ENCODE results near the gene FRAS1.
"Not testable (repeated sequence)": the region's sequence is repeated elsewhere in the genome, so short reads cannot be mapped to it uniquely, and the experiment has no call there.

FRAS1 gene

GRCh38 chr4:78100060-78100459 lies 42.9 kb downstream of the FRAS1 start:
- no peak for DNase-seq (ENCODE audit: low read depth)

- DNase-seq (ENCODE audit: low read depth), result no peak
These were observed 62.6 kb downstream of the FRAS1 start for GRCh38 chr4:78119698-78120097.

- no peak for DNase-seq (ENCODE audit: low read depth)
These were observed 63.2 kb downstream of the FRAS1 start for GRCh38 chr4:78120144-78120880.

GRCh38 chr4:78121338-78121904 lies 64.3 kb downstream of the FRAS1 start:
- DNase-seq (ENCODE audit: low read depth), result no peak

GRCh38 chr4:78125834-78126331 lies 68.8 kb downstream of the FRAS1 start:
- not testable (repeated sequence) for DNase-seq (ENCODE audit: low read depth)

GRCh38 chr4:78129383-78130108 lies 72.4 kb downstream of the FRAS1 start:
- no peak for DNase-seq (ENCODE audit: low read depth)

GRCh38 chr4:78131403-78131802 lies 74.3 kb downstream of the FRAS1 start:
- DNase-seq (ENCODE audit: low read depth), result no peak

- no peak for DNase-seq (ENCODE audit: low read depth)
These were observed 79.3 kb downstream of the FRAS1 start for GRCh38 chr4:78136109-78137081.

- DNase-seq (ENCODE audit: low read depth), result no peak
These were observed 80.4 kb downstream of the FRAS1 start for GRCh38 chr4:78137532-78137931.

GRCh38 chr4:78138252-78138651 lies 81.1 kb downstream of the FRAS1 start:
- DNase-seq (ENCODE audit: low read depth), result no peak

- no peak for DNase-seq (ENCODE audit: low read depth)
These were observed 86.5 kb downstream of the FRAS1 start for GRCh38 chr4:78143634-78144033.

GRCh38 chr4:78145008-78145407 lies 87.9 kb downstream of the FRAS1 start:
- no peak for DNase-seq (ENCODE audit: low read depth)

GRCh38 chr4:78145622-78146021 lies 88.5 kb downstream of the FRAS1 start:
- DNase-seq (ENCODE audit: low read depth), result no peak

- no peak for DNase-seq (ENCODE audit: low read depth)
These were observed 92.8 kb downstream of the FRAS1 start for GRCh38 chr4:78149751-78150542.

- DNase-seq (ENCODE audit: low read depth), result no peak
These were observed 93.4 kb downstream of the FRAS1 start for GRCh38 chr4:78150543-78150864.

- no peak for DNase-seq (ENCODE audit: low read depth)
These were observed 95.7 kb downstream of the FRAS1 start for GRCh38 chr4:78152795-78153194.

- DNase-seq (ENCODE audit: low read depth), result no peak
These were observed 98.0 kb downstream of the FRAS1 start for GRCh38 chr4:78154972-78155590.

- DNase-seq (ENCODE audit: low read depth), result no peak
These were observed 98.5 kb downstream of the FRAS1 start for GRCh38 chr4:78155616-78156105.

GRCh38 chr4:78156520-78156919 lies 99.4 kb downstream of the FRAS1 start:
- no peak for DNase-seq (ENCODE audit: low read depth)

- DNase-seq (ENCODE audit: low read depth), result no peak
These were observed 105.2 kb downstream of the FRAS1 start for GRCh38 chr4:78162342-78162741.

- DNase-seq (ENCODE audit: low read depth), result no peak
These were observed 105.7 kb downstream of the FRAS1 start for GRCh38 chr4:78162821-78163220.
